ENCODE measurements around the gene ZSWIM6.
"Not testable (repeated sequence)": the region's sequence is repeated elsewhere in the genome, so short reads cannot be mapped to it uniquely, and the experiment has no call there.

ZSWIM6 gene

DNA sequence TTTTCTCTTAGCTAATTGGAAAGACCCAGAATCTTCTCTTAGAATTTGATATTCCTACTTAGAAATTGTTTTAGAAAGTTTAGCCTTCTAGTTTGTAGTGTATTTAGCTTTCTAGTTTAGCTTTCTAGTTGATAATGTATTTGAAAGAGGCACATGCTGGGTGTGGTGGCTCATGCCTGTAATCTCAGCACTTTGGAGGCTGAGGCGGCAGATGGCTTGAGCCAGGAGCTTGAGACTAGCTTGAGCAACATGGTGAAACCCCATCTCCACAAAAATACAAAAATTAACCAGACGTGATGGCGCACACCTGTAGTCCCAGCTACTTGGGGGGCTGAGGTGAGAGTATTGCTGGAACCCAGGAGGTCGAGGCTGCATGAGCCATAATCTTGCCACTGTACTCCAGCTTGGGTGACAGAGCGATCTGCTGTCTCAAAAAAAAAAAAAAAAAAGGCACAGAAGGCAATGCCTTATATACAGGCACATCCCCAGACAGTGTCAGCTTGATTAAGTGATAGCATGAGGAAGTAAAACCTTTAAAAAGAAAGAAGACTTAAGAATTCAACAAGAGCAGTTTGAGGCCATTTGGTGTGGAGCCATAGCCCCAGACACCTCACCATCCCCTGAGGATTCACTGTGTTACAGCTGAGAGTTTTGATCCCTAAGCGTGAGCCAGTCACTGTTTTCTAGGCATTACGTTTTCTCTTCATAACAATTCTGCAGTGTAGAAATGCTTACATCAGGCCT, 34.6 kb downstream of the ZSWIM6 start:
- FAIRE-seq: no peak

DNA sequence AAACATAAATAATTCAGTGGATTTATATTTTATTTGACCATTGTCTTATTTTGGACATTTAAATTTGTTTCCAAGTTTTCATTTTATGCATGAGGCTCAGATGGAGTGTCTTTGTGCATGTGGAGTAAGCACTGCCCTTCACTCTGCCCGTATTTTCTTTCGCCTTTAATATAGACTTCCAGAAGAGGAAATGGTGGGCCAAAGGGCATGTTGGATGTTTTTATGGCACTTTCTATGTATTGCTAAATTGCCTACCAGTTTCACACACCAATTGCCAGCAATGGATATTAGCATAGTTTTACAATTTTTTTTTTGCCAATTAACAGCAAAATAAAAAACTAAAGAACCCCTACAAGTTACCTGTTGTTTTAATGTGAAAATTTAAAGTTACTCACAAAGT, 38.4 kb downstream of the ZSWIM6 start:
- no peak for FAIRE-seq

DNA sequence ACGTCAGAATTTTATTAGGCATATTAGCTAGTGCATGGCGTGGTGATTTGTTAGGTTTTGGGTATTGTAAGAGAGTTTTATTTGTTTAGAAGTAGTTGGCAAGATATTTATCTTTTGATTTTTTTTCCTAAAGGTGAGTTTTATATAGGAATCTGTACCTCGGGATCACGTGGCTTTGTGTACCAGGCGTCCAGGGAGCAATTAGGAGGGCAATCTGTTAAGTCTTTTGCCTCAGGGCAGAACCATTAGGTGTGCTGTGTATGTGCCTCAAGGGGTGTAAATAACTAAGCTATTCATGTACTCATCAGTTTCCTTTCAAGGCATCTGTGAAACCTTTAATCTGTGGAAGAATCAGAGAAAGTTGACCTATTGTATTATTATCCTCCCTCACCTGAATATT, 39.4 kb downstream of the ZSWIM6 start:
- FAIRE-seq: no peak

DNA sequence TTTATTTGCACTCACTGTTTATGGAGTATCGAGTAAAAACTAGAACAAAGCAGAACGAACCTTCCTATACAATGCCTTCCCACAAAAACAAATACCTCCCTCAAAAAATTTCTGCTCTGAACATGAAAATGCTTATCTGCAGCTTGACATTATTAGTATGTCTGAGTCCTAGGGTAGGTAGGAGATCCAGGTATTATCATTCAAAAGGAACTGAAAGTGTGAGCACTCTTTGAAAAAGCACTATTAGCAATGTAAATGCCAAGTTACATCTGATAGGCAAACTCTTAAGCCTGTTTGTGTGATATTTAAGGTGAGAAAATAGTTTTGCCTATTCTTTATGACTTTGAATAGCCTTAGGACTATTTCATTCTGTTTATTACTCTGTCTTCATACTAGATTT, 47.6 kb downstream of the ZSWIM6 start:
- no peak for FAIRE-seq

DNA sequence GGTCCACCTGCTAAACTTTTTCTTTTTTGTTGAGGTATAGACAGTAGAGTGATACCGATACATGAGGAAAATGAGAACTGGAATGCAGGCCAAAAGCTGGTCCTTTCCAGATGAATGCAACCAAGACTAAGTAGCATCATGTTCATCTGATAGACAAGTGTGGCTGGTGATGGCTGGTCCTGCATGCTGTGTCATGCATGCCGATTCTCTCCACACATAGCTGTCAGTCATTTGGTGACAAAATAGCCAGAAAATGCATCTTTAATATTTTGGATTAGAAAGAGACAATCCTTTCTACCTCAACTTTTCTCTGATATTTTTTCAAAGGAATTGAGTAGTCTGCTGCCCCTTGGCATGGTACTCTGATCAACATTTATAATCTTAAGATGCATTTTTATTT, 49.9 kb downstream of the ZSWIM6 start:
- no peak for FAIRE-seq

DNA sequence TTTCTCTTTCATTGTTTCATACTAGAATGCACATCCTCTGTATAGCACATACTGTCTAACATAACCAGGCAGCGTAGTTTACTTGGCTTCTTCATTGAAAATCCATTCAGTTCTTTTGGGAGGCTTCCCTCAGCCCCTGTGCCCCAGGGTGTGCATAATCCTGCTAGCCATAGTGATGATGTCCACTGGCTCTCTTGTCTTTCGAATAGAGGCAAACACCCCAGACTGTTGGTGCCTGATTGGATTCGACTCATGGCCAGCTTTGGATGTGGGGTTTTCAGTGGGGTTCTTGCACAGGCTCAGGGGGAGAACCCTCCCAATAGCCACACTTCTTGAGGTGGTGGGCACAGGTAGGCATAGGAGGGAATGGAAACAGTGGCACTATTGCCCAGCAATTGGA, 53.6 kb downstream of the ZSWIM6 start:
- no peak for FAIRE-seq

DNA sequence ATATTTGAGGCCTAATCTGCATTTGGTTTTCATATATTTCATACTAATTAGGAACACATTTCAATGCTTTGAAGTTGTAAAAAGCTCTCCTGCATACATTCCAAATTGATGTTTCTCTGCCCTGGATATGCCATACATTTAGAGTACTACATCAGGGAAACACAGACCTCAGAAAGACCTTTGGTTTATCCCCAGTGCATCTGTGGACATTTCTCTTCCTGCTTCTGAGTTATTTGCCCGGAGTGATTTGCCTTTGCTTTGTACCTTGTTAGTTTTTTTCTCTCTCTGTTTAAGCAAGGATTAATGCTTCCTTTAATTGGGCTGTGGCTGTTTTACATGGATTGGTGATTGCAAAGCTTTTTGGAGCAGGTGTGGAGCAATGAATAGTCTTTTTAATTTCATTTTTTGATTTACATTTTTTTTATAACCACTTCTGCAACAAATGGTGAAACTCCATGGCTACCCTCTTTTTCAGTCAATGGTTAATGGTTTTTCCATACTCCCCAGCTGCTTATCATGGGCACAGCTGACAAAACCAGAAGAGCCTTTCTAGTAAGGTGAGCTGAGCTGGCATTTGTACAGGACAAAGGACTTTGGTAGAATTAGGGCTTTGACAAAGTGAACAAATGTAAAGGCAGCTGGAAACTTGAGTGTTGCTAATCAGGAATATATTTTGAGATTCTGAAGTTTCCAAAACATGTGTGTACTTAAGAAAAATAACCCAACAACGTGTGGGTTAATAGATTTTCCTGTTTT, 54.2 kb downstream of the ZSWIM6 start:
- FAIRE-seq: no peak

DNA sequence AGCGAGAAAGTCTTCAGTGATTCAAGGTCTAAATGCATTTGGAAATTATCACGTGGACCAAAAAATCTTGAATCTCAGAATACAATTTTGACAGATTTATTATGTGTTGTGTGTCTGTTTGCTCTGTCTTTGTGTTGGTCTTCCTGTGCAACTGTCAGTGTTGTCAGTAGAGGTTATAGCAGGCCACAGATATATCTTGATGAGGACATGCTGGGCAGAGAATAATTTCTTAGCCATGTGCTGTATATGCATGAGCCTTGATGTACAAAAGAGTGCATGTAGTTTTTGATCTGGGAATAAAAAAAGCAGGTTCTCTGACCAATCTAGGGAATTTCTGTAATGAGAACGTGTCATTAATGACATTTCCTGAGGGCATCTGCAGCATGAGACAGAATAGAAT, 57.6 kb downstream of the ZSWIM6 start:
- no peak for FAIRE-seq

DNA sequence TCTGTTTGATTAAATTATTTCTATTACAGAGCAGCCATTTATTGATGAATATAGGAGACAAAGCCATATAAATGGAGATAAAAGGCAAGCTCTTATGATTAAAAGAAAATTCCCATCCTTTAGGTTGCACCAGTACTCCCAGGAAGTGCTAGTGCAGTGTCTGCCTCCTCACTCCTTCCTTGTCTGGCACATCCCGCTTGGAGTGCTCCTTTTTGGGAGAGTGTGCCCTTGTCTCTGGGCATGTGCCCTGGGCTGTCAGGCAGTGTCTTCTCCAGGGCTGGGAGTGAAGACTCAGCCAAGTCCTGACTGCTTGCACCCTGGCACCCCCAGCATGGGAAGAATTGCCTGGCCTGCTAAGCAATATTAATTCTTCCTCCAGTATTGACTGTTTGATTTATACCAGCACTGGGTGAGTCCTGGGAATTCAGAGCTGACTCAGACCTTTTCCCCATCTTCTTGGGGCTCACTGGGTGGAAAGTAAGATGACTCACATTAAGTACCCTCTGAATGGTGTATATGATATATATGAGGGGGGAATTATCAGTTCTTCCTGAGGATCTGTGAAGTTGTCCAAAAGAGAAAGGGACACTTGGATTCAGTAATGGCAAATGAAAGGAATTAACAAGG, 62.1 kb downstream of the ZSWIM6 start:
- no peak for FAIRE-seq

DNA sequence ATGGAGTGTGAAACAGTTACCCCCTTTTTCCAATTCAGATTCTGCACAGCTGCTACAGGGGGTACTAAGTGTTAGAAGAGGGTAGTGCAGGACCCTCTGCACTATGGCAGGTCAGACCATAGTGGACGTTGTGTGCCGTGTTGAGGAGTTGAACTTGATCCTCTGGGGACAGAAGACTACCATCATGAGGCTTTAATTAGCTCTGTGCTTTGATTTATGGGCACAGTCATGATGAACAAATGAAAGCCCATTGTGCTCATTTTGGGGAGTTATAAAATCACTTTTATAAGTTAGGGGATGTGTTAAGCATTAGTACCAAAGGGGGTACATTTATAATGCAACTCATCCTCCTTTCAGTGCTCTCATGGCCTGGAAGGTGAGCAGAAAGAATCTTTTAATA, 62.7 kb downstream of the ZSWIM6 start:
- FAIRE-seq: no peak

DNA sequence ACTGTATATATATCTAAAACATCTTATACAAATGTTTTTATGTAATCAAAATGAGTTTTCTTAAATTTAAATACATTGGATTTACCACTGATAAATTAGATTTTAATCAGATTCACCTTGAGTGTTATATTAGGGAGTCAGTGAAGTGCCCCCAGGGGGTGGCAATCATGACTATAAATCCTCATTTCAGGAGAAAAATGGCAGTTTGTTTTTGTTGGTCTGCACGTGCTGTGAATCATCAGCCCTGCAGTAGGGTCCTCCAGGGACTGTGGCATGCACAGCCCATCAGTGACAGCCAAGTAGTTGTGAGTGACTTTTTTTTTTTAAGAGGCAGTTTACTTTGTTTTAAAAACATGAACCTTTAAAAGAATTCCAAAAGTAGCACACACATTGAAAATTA, 65.2 kb downstream of the ZSWIM6 start:
- no peak for FAIRE-seq

DNA sequence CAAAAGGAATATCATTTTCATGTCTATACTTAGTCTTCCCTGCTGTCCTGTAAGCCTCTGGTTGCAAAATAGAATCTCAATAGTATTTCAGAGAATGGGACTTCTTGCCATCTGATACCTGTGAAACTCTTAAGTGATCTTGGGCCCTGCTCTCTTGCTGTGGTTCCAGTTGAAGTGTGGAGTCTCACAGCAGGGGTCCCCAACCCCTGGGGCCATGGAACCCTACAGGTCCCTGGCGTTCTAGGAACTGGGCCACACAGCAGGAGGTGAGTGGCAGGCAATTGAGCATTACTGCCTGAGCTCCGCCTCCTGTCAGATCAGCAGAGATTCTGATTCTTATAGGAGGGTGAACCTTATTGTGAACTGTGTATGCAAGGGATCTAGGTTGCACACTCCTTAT, 65.9 kb downstream of the ZSWIM6 start:
- FAIRE-seq: no peak

DNA sequence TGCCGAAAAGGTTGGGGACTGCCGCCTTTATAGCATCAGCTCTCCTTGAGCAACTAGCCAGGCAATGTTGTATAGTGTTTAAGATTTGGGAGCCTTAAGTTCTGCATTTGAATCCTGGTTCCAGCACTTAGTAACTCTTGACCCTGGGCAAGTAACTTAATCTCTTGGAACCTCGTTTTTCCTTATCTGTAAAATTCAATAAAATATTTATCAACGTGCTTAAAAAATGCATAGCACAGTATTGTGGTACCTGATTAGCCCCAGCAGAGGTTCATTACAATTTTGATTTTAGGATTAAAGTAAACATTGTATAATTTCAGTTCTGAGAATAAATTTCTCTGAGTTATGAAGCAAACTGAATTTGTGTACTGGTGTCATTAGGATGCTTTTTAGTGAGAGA, 66.4 kb downstream of the ZSWIM6 start:
- no peak for FAIRE-seq

DNA sequence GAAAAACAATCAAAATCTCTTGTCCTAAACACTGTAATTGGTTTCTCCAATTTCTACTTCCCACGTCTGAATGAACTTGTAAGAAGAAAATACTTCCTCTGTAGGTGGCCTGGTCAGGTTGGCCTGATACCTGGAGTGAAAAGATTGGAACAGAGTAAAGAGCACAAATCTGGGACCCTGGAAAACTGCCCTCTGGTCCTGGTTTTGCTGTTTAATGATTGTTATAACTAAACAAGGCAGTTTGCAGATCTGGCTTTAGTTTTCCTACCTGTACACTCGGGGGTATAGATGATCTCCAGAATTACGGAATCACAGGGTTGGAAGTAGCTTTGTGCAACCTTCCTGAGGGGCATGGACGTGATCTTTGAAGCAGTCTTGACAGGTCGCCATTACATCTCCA, 67.6 kb downstream of the ZSWIM6 start:
- FAIRE-seq: no peak

DNA sequence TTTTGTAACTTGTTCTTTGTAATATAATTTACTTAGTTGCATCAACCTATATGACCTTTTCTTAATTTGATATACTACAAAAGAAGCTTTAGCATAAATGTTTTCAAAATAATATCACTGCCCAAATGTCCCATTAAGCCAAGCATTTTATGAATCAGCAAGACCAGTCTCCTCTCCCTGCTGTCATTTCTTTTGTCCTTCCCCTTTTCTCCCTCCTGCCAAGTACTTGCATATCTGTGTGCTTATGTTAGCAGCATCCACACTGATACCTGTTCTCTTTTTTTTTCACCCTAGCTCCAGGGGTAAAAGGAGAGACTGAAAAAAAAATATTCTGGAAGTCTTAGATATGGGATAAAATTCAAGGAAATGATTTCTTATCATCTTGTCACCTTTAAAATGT, 69.7 kb downstream of the ZSWIM6 start:
- FAIRE-seq: no peak

DNA sequence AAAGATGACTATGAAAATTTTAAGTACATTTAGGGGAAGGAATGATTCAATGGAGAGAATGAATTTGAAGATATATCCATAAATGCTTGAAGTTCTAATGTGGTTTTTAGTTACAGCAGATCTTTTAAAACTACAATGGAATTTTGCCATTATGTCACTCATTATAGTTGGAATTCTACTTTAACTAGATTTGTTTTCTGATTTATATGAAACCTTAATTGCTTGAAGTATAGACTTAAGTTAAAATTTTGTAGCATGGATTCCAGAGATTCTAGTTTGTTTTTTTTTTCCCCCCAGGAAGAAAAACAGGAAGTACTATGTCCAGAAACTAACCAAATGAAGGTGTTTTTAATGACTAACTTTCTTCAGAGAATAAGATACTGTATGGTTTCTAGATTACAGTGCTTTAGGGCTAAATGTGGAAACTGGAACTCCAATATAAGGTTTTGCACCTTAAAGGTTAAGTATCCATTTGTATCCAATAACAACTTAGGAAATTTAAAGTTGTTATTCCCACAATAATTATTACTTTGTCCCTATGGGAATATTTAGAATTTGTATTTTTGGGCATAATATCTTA, 70.3 kb downstream of the ZSWIM6 start:
- no peak for FAIRE-seq

DNA sequence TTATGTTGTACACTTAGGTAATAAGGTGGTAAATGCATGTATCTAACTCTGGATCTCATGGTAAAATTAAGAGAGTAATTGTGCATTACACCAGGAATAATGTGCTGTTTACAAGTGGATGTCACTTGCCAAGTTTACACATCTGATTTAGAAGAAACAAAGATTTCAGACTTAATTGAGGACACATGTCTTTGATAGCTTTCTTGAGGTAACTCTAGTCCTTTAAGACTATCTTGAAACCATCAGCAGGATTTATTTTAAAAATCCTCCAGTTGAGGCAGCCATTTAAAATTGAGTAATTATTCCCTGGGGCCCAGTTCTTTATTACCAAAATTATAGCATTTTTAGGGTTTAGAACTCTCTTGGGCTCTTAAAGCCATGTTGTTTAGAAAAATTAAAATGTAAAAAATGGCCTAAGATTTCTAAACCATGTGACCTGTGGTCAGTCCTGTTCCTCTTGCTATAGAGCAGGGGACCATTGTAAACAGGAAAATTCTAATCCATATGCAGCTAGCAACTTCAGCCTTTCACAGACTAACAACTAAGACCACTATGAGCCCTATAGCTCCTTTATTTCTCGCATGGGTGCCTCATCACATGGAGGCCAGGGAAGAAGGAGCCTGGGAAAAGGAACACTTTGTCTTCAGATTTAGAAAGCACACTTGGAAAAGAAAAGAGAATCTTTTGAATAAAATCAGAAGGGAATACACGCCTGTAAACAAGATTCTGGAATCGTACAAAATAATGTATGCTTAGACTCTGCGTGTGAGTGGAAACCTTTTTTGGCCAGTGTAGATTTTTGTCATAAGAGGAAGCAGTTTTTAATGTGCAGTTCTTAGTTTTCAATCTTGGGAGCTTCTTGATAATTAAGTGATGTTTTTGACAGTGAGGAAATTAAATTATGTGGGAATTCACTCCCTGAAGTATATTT, 71.2 kb downstream of the ZSWIM6 start:
- no peak for FAIRE-seq

DNA sequence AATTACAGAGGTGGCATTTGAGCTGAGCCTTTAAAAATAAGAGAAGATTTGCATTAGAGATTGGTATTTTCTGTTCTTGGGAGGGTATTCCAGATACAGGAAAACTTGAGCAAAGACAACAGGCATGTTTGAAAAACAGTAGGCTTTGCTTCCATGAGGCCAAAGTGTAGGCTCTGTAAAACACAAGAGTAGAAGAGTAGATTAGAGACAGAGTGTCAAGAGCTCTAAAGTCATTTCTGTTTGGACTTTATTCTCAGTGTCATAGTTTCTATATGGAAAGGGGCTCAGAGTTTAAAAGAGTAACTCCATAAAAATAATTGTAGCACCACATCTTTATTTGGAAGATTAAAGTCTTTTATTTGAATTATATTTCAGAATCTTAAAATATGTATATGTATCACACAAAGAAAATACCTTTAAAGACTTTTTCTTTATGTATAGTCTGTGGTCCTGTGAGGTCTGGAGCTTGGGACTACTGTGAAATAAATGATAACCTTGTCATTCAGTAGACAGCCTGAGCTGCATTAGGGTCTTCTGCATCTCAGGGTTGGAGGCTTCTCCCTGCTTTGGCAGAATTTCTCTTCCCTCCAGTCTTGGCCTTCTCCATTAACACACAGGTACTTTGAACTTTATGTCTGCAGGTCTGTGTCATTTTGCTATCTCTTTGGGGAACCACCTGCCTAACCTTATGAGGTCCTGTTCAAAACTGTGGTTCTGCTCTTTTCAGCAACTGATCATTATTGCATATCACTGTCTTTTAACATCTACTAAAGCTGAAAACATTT, 73.6 kb downstream of the ZSWIM6 start:
- FAIRE-seq: no peak

DNA sequence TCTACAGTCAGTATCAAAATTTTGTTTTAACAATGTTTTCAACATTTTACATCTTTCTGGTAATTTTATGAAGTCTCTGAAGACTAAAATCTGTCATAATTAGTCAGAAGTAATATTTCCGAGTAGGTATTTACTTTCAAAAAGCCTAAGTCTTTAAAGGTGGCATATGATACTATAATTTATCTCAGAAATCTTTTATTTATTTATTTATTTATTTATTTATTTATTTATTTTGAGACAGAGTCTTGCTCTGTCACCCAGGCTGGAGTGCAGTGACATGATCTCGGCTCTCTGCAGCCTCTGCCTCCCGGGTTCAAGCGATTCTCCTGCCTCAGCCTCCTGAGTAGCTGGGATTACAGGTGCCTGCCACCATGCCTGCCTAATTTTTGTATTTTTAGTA, 74.4 kb downstream of the ZSWIM6 start:
- not testable (repeated sequence) for FAIRE-seq

DNA sequence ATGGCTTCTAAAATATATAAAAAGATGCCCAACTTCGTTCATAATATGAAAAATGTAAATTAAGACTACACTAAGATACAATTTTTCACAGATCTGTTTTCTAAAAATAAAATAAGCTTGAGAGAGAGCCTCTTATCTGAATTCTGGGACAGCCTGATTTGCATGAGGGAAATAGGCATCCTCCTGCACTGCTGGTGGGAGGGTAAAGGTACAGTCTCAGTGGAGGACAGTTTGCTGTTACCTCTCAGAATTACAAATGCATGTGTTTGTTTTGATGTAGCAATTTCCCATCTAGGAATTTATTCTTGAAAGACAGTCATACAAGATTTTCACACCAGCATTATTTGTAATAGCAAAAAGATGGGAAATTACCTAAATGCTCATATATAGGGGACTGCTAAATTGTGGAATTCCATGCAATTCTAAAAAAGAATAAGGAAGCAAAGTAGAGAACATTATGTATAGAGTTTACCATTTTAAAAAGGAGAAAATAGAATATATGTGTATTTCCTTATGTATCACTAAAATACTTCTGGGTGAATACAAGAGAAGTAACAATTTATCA, 75.7 kb downstream of the ZSWIM6 start:
- FAIRE-seq: no peak

DNA sequence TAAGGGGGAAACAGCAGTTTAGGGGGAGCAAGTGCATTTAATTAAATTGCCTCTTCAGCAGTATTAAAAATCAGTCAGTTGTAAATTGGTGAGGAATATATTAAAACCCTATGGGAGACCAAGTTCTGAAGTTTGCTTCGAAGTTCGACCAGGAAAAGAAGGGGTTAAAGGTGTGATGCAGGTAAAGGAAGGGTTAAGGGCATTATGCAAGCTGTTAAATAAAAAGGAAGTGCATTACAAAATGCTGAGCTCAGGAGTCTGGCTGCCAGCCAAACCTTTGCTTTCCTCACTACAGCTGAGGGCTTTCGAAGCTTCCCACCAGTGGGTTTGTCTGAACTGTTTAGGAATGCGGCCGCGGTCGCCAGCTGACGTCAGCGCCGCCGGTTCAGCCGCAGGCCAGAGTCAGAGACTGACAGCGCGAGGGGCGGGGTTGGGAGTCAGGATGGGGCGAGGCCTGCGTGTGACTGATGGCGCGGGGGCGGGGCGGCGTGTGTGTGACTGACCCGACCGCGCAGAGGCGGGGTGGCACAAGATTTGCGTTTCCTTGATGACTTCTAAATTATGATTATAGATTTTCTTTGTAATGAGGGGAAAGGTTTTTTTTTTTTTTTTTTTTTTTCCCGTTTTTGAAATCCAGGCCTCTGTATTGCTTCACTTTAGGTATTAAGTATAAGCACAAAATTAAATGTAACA, 76.6 kb downstream of the ZSWIM6 start:
- FAIRE-seq: no peak
